Measurements from ENCODE around the gene LHPP.

GRCh38 chr10:124651402-124651891, 189.8 kb downstream of the LHPP start:
- TF ChIP-seq, protein P1, sequence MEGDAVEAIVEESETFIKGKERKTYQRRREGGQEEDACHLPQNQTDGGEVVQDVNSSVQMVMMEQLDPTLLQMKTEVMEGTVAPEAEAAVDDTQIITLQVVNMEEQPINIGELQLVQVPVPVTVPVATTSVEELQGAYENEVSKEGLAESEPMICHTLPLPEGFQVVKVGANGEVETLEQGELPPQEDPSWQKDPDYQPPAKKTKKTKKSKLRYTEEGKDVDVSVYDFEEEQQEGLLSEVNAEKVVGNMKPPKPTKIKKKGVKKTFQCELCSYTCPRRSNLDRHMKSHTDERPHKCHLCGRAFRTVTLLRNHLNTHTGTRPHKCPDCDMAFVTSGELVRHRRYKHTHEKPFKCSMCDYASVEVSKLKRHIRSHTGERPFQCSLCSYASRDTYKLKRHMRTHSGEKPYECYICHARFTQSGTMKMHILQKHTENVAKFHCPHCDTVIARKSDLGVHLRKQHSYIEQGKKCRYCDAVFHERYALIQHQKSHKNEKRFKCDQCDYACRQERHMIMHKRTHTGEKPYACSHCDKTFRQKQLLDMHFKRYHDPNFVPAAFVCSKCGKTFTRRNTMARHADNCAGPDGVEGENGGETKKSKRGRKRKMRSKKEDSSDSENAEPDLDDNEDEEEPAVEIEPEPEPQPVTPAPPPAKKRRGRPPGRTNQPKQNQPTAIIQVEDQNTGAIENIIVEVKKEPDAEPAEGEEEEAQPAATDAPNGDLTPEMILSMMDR (IDR thresholded peaks at IDR 0.05; ENCODE audit: low read depth, low read length, poor library complexity, severe bottlenecking): no peak
- TF ChIP-seq EZH2phosphoT487 (IDR thresholded peaks at IDR 0.05; ENCODE audit: borderline replicate concordance, low read length): no peak
